HPDE6-E6E7 (cell line): Measurements from ENCODE around the gene NACC1.

Experiments
- DNase-seq: peaks from one replicate; pipeline ENCODE4 v3.0.0; 2011; ENCODE audit warnings: missing footprints; ENCODE audit errors: extremely low spot score

The NACC1 gene

GRCh38 chr19:13100031-13100588, 18.0 kb upstream of the NACC1 start:
- no peak for DNase-seq

- DNase-seq = no peak
These were observed 17.0 kb upstream of the NACC1 start for GRCh38 chr19:13100841-13101589.

- DNase-seq = no peak
These were observed 16.3 kb upstream of the NACC1 start for GRCh38 chr19:13101590-13102415.

GRCh38 chr19:13102416-13102665, 15.7 kb upstream of the NACC1 start:
- no peak for DNase-seq

GRCh38 chr19:13102666-13103580, 15.1 kb upstream of the NACC1 start, which contains the start of gene LYL1:
Gene LYL1 (minus strand): TSS chr19:13102858. CDS start chr19:13101171, 1,687 bp downstream.
- no peak for DNase-seq

- no peak for DNase-seq
These were observed 14.3 kb upstream of the NACC1 start for GRCh38 chr19:13103581-13104359.

- no peak for DNase-seq
These were observed 13.7 kb upstream of the NACC1 start for GRCh38 chr19:13104360-13104847.

- DNase-seq = no peak
These were observed 13.0 kb upstream of the NACC1 start for GRCh38 chr19:13104848-13105711.

- no peak for DNase-seq
These were observed 8.5 kb upstream of the NACC1 start for GRCh38 chr19:13109361-13110098.

GRCh38 chr19:13110099-13110610, 7.9 kb upstream of the NACC1 start:
- no peak for DNase-seq

GRCh38 chr19:13112555-13112954, 5.5 kb upstream of the NACC1 start:
- DNase-seq = no peak

GRCh38 chr19:13115936-13116281, 2.2 kb upstream of the NACC1 start:
- no peak for DNase-seq

GRCh38 chr19:13116282-13117175, 1.5 kb upstream of the NACC1 start, which contains the start of gene TRMT1:
Gene TRMT1 (minus strand): TSS chr19:13116740. CDS start chr19:13116399, 341 bp downstream.
- peak; percentile 97 for DNase-seq

GRCh38 chr19:13117176-13117771, 790 bp upstream of the NACC1 start:
- DNase-seq = no peak

GRCh38 chr19:13118424-13119193, 545 bp downstream of the NACC1 start:
- no peak for DNase-seq

GRCh38 chr19:13119627-13120026, 1.6 kb downstream of the NACC1 start:
- no peak for DNase-seq

- DNase-seq = no peak
These were observed 2.0 kb downstream of the NACC1 start for GRCh38 chr19:13120031-13120430.
